Measurements from ENCODE around the gene ALDOC.
"Not testable (repeated sequence)": the region's sequence is repeated elsewhere in the genome, so short reads cannot be mapped to it uniquely, and the experiment has no call there.

ALDOC gene

DNA sequence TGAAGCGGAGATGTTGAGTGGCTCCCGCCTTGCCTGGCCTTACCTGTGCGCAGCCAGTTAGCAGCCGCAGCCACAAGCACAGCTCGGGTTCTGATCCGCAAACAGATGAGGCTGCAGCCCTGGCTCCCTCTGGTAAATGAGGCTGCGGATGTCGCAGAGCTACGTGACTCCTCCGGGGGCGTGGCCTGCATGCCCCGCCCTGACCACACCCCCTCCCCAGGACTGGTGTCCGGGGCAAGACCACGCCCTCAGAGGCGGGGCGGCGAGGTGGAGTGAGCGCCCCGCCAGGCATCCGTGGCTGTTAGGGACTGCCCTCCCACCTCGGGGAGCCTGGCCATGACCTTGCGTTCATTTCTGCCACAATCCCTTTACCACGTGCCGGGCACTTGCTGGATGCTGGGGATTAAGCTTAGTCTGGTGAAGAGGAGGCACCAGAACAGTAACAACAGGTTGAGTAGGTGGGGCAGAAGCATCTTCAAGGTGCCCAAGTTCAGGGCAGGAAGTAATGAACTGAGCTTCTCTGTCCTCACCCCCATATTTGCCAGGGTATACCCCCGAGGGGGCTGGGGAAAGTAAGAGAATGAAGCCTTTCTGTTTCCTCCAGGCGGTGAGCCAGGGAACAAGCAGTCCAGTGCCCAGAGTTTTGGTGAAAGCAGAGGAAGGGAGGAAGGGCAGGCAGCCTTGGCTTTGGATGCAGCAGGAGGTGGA is at the start of gene ALDOC:
Gene ALDOC, minus strand, starts transcription at position 138 of the 708 bp plus-strand sequence. CDS start 1,363 bp downstream, outside the sequence.
- peak; percentile 97 for DNase-seq

DNA sequence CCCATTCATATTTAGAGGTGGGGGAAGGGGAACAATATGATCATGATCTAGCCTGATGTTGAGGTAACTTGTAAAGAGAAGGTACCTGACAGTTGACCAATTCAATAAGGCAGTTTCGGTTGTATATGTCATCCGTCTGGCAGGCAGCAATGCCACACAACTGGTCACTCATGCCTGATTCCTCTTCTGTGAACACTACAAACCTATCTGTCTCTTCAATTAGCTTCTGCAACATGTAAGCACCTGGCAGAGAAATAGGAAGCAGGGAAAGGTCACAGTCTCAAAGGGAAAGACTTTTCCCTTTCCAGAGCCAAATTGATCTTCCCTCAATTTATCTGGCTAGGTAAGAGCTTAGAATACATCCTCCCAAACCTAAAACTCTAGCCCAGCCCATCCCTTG is 47.5 kb upstream of the ALDOC start:
- no peak for DNase-seq

DNA sequence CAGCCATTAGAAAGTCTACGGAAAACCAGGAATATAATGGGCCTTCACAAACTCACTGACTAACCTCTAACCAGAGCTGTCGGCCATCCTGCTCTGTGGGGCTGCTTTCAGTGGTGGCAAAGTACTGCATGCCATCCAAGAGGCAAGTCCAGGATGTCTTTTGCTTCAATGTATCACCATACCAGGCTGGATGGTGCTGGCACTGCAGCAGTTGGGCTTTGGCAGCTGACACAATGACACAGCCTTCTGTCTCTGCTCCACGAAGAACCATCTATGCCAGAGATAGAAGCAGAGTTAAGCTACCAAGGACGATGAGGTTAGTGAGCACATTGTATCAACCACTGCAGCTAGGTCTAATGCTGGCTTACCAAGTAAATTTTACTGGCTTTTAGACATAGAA is 47.0 kb upstream of the ALDOC start:
- DNase-seq: no peak

GRCh38 chr17:28622186-28622585 is 45.5 kb upstream of the ALDOC start:
- no peak for DNase-seq

DNA sequence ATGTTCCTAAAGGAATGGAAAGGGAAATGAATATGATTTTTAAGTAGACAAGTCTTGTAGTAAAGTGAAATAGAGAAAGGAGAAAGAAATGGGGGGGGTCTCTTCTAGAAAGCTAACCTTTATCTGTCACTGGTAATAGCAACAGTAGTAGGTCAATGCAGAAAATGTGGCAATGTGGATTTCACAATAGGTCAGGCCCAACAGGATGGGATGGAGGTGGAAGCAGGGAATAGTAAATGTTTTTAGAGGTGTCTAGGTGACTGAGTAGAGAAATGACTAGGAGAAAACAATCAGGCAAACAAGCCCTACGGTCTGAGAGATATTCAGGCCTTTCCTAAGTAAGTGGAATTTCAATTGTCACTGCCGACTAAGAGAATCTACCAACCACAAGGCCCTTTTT is 43.3 kb upstream of the ALDOC start:
- no peak for DNase-seq

DNA sequence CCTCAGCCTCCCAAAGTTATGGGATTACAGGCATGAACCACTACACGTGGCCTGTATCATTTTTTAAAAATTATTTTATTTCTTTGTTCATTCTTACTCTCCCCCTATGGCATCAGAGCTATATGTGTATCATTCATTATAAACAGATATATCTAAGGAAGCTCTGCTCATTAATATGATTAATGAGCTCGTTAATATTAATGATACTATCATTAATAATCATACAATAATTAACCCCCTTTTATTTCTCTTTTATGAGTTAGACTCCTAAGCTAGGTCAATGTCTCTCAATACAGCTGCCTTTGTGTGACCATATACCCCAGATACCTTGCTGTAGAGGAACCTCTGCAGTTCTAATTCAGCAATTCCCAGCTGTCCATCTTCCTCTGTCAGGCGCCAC is 41.8 kb upstream of the ALDOC start:
- DNase-seq: no peak

DNA sequence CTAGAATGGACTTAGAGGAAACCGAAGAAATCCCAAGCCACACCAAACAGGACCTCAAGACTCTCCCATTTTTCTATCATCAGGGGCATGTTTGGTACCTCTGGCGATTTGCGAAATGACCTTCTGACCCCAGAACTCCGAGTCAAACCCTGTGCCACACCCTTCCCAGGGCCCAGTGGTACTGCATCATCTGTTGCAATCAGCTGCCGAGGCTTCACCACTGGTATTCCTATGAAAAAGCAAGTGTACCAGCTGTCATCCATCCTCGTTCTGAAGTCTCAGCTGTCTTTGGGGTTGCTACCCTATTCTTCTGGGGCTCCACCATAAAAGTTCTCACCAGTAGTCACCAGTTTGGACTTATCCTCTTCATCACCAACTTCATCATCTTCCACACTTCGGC is 39.6 kb upstream of the ALDOC start:
- DNase-seq: no peak

DNA sequence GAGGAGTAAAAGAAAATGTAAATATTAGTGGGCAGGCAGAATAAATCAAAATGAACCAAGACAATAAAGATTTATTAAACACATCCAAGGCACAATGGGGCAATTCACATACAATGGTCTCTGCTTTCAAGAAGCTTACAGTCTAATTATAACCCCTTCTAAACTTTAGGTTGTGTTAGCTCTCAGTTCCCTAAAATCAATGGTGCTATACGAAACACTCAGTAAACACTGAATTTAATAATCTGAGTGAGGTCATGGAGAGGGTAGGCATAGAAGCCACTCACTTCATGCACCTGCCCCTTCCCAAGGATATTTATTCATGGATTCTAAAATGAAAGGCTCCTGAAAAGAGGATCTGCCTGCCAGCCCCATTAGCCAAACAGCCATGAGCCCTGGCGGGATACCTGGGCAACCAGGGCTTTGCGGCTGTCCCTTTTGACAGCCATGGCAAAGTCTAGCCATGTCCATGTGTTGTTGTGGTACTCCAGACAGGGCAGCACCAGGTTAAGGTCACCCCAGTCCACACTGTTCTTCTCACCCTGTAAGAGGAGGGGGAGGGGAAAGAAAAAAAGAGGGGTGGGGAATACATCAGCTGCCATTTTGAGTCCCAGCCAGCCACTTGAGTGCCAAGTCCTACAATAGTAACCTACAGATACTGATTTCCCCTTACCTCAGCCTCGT is 38.7 kb upstream of the ALDOC start:
- no peak for DNase-seq

DNA sequence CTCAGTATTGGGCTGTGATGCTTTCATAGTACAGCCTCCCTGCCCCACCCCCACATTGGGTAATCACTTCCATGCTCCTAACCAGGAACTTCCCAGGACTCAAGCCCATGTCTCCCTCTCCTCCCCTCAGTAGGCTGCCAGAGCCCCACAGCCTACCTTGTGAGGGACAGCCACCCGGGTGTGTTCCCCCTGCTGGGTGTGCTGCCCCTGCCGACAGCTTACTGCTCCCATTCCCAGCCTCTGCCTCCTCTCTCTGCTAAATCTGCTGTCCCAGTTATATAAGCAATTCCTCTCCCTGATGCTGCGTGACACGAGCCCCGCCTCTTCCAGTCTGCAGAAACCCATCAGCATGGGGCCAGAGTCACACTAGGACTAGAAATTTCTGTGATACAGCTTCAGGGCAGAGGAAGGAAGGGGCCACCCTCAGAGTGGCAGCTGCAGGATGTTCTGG is 37.3 kb upstream of the ALDOC start, which contains the start of gene RSKR:
Gene RSKR, minus strand, starts transcription at position 255 of the 451 bp plus-strand sequence. Its CDS starts 24 bp downstream, at position 231.
- no peak for DNase-seq

GRCh38 chr17:28612936-28613872 is 36.5 kb upstream of the ALDOC start:
- DNase-seq: peak; percentile 6

- no peak for DNase-seq
Observed at GRCh38 chr17:28612531-28612930, 35.8 kb upstream of the ALDOC start.

DNA sequence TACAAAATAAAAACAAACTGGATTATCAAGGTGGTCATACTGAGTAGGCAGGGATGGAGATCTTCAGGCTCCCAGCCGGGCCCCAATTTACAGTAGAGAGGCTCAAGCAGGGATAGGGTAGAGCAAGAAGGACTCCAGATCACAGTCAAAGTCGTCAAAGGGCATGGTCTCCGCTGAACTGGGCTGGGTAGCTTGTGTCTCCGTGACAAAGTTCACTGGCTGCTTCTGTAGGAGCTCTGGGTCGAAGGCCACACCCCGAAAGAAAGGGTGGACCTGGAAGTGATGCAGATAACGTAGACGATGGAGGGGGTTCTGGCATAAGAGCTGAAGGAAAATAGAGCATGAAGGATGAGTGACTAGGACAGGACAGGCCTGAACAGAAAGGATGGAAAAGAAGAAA is 33.7 kb upstream of the ALDOC start:
- no peak for DNase-seq

GRCh38 chr17:28604031-28604430 is 27.3 kb upstream of the ALDOC start:
- not testable (repeated sequence) for DNase-seq

DNA sequence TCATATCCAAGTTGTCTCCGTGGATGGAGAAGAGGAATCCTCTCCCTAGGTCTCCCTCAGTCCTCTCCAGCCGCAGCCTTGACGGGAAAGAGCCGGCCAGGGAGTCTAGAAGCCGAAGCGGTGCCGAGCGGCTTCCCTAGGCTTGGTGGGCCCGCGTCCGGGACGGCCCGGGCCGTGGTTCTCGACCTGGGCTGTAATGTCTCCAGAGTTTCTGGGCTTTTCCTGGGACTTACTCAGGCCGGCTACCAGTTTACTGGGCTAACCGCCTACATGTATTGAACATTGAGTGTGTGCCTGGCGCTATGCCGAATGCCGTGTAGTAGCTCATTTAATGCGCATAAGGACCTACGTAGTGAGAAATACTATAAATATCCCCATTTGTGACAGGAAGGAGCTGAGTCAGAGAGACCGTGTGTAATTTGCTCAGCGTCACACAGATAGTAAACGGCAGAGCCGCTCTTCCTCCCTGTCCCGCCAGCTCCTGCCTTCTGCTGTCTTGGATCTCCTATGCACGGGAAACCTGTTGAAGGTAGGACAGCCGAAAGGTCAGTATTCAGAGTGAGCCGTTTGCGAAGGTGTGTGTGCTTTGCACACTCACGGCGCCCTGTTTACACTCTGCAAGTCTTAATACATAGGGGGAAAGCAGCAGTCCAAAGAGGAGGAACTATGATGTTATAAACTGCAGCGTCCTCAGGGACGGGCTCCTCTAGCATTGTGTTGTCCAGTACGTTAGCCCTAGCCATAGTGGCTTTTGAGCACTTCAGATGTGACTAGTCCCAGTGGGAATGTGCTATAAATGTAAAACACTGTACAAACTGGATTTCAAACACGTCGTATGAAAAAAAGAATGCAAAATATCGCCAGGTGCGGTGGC is 22.9 kb upstream of the ALDOC start:
- no peak for DNase-seq

DNA sequence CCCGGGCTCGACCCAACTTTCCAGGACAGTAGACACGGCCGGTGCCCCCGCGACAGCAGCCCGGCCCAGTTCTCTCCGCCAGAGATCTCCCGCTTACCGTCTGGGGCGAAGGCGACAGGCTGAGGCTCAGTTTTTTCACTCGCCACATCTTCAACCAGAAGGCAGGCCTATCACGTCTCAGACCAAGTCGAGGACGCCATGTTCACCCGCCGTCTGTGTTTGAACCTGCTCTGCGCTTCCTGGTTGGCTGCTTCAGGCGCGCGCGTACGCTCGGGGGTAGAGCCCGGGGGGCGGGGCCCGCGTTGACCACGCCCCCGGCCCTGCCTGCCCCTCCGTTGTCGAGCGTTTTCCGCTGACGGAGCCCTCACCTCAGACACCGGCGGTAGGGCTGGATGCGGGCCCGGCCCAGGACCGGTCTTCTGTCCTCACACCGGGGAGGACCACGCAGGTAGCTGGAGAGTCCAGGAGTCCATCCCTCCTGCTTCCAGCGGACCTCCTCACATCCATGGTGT is 22.2 kb upstream of the ALDOC start, which contains the start of gene SPAG5:
Gene SPAG5, minus strand, starts transcription at position 227 of the 512 bp plus-strand sequence. Its CDS starts 79 bp downstream, at position 148.
- DNase-seq: peak; percentile 93

GRCh38 chr17:28598389-28598788 is 21.7 kb upstream of the ALDOC start:
- no peak for DNase-seq

GRCh38 chr17:28597606-28598383 is 21.1 kb upstream of the ALDOC start:
- DNase-seq: no peak

DNA sequence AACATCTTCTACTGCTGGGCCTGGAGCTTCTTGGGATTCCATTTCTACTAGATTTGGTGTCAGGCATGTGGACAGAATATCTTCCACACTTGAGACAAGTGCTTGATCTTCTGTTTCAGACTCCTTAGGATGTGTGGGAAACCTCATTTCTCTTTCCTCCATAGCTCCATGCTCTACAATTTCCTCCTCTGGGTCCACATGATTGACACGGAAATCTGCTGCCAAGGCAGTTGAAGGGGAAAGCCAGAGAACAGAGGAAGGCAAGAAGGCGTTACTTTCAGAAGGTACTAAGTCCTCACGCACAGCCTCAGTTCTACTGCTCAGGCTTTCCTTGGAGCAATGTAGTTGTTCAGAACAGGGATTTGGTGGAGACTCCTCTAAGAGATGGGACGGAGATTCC is 15.6 kb upstream of the ALDOC start:
- no peak for DNase-seq

DNA sequence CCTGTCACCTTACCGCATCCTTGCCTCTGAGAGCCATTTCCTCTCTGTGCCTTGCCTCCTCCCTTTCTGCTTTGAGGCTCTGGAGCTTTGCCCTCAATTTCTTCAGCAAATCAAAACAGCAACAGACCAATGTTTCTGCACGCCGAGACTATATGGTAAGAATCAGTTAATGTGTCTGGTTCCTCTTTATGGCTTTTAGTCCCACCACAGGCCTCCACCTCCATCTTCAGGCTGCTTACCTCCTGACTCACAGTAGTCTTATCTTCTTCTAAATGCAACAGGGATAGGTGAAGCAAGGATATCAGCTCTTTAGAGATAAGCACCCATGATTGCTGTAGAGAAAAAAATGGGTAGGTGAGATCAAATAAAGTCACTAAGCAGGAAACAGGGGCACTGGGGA is 9.2 kb upstream of the ALDOC start:
- DNase-seq: no peak

DNA sequence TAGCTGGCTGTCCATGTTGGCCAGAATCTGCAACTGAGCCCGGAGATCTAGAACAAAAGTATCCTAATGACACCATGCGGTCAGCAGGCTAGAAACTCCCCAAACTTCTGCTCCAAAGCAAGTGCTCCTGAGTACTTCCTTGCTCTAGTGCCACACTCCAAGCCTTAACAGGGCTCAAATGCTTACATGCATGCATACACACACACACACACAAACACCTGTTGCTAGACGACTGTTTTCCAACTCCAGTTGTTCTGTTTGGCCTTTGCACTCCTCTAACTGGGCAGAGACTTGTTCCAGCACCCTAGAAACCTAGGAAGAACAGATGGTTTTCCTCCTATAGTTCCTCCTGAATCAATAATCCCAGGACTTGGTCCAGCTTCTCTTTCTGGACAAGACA is 7.7 kb upstream of the ALDOC start:
- DNase-seq: no peak

GRCh38 chr17:28582513-28582912 is 5.8 kb upstream of the ALDOC start:
- DNase-seq: no peak

All from activated effector memory CD4-positive, alpha-beta T cell treated with Interleukin-2 at 50 U/mL for 16 hours (primary cell).